D341Med (cell line): ENCODE measurements around the gene STX3.
"Not testable (repeated sequence)": the region's sequence is repeated elsewhere in the genome, so short reads cannot be mapped to it uniquely, and the experiment has no call there.

Experiments used
- DNase-seq: peaks from one replicate; pipeline ENCODE4 v3.0.0; 2012; ENCODE audit warnings: low spot score

Gene STX3

DNA sequence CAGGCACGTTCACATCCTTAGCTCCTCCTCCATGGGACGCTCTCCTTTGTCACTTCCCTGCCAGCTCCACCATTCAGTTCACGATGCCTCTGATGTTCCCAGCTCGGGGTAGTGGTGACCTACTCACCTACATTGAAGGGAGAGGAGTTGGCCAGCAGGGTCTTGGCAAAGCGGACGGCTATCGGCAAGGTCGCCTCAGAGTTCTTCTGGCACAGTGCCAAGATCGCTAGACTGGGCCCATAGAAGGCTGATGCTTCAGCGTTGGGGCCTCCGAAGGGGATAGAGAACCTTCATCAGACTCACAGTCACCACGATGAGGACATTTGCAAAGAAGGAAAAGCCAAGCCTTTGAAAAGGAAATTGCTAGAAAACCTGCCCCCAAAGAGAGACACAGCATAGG lies 87.1 kb downstream of the STX3 start:
- DNase-seq, result no peak

GRCh38 chr11:59845399-59845798 lies 90.2 kb downstream of the STX3 start, which contains the start of gene CBLIF:
CBLIF (minus strand) TSS chr11:59845499; CDS start chr11:59845453, 46 bp downstream.
- DNase-seq, result no peak

DNA sequence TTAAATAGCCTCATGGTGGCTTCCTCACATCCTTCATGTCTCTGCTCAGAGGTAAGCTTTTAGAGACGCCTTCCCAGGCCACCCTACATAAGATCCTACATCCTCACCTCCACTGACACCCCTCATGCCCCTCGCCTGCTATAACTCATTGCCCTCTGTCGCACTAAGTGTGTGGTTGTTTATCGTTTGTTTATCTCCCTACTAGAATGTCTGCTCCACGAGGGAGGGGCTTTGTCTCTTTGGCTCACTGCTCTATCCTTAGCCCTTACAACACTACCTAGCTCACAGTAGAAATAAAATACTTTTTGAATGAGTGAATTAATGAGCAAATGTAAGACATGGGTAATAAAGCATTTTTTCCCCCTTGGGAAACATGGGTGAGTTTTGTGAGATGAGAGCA lies 91.4 kb downstream of the STX3 start:
- no peak for DNase-seq

DNA sequence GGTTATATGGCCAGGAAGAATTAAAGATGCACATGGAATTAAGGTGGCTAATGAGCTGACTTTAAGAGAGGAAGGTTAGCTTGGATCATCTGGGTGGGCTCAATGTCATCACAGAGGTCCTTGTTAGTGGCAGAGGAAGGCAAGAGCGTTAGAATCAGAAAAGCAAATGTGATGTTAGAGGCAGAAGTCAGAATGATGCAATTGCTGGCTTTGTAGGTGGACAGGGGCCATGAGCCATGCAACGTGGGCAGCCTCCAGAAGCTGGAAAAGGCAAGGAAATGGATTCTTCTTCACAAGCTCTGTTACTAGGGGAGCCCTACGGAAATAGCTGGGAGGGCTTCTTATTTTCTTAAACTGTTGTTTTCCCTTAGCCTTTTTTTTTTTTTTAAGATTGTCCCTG lies 92.5 kb downstream of the STX3 start:
- DNase-seq, result no peak

DNA sequence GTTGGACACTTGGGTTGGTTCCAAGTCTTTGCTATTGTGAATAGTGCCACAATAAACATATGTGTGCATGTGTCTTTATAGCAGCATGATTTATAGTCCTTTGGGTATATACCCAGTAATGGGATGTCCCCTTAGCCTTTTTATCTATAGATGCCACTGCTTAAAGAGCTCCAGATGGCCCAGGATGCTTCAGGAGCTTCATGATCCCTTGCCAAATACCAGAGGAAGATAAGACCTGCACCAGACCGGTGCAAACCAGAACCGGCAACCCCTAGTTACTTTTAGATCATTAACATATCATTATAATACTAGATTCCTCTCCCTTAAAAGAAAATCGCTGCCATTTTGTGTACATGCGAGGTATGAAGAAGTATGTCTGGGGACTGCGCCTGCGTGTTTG lies 93.3 kb downstream of the STX3 start:
- DNase-seq, result not testable (repeated sequence)

GRCh38 chr11:59849129-59849528 lies 94.0 kb downstream of the STX3 start:
- DNase-seq, result no peak

DNA sequence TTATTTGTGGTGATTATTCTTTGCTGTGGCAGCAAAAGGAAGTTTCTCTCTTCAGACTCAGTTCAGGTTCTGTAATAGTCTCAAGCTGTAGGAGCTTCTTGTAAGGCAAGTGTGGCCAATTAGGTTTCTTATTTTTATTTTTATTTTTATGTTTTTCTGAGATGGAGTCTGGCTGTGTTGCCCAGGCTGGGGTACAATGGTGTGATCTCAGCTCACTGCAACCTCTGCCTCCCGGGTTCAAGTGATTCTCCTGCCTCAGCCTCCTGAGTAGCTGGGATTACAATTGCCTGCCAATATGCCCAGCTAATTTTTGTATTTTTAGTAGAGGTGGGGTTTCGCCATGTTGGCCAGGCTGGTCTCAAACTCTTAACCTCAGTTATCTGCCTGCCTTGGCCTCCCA lies 94.4 kb downstream of the STX3 start:
- not testable (repeated sequence) for DNase-seq

- DNase-seq, result not testable (repeated sequence)
These were observed 96.2 kb downstream of the STX3 start for GRCh38 chr11:59851416-59851815.

DNA sequence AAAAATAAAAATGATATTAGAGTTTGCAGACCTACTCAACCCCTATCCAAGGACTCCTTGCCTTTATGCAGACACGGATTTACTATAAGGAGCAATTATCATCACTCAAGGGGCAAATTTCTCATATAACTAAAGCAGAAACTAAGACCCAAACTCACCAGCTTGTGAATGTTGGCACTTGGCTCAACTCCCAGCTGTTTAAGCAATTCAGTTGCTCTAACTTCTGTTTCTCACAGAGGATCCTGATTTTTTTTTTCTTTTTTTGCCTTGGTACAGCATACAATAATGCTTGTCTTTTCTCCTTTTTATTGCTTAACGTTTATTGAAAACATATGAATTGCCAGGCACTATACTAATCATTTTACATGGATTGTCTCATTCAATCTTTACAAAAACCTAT lies 99.7 kb downstream of the STX3 start:
- DNase-seq, result no peak
